OCI-LY3 (cell line): ENCODE measurements around the gene CHD8.

ENCODE experiments used
- H2AFZ ChIP-seq: fragments of 200-600, 300-600 bp; shearing (Covaris generic); 2 replicates; pipeline ENCODE4 v1.6.0; 2014; ENCODE audit warnings: antibody characterized with exemption, low read depth, low read length
- H3K27ac ChIP-seq: fragments of 200-600, 300-600 bp; sonication (generic); 2 replicates; pipeline ENCODE4 v1.5.1; 2014; ENCODE audit warnings: mild to moderate bottlenecking, low read length, moderate library complexity, mixed read lengths
- H3K27me3 ChIP-seq: fragments of 200-600, 300-600 bp; sonication (generic); 2 replicates; pipeline ENCODE4 v1.6.1; 2014; ENCODE audit warnings: low read depth, low read length, mixed read lengths
- H3K36me3 ChIP-seq: fragments of 200-600, 300-600 bp; sonication (generic); replicated peaks from 2 replicates; pipeline ENCODE3; 2014; ENCODE audit warnings: low read depth, low read length, mixed read lengths
- H3K4me1 ChIP-seq: fragments of 300-600, 200-600 bp; sonication (generic); 2 replicates; pipeline ENCODE4 v1.6.1; 2014; ENCODE audit warnings: low read length, mixed read lengths
- H3K4me2 ChIP-seq: fragments of 200-600, 300-600 bp; sonication (generic); 2 replicates; pipeline ENCODE4 v1.6.1; 2014; ENCODE audit warnings: low read length, mixed read lengths
- H3K4me3 ChIP-seq: fragments of 300-600, 200-600 bp; sonication (generic); 2 replicates; pipeline ENCODE4 v1.5.1; 2014; ENCODE audit warnings: antibody characterized with exemption, mild to moderate bottlenecking, low read length, moderate library complexity
- H3K79me2 ChIP-seq: fragments of 300-600, 200-600 bp; shearing (Covaris generic); 2 replicates; pipeline ENCODE4 v1.6.1; 2014; ENCODE audit warnings: mild to moderate bottlenecking, low read length, mixed read lengths
- H3K9ac ChIP-seq: fragments of 300-600, 200-600 bp; shearing (Covaris generic); 2 replicates; pipeline ENCODE4 v1.6.0; 2014; ENCODE audit warnings: mild to moderate bottlenecking, low read length, moderate library complexity
- H3K9me3 ChIP-seq: fragments of 200-600, 300-600 bp; shearing (Covaris generic); 2 replicates; pipeline ENCODE4 v1.6.1; 2014; ENCODE audit warnings: low read length, mixed read lengths; ENCODE audit not compliant: insufficient read depth
- H4K20me1 ChIP-seq: fragments of 200-600, 300-600 bp; sonication (generic); 2 replicates; pipeline ENCODE4 v1.6.1; 2016; ENCODE audit warnings: low read length, mixed read lengths; ENCODE audit not compliant: insufficient read depth
- CTCF ChIP-seq: fragments of 200-600, 300-600 bp; sonication (generic); IDR thresholded peaks from 2 replicates; pipeline ENCODE4 v1.5.1; 2014; ENCODE audit warnings: antibody characterized with exemption, low read length, low read depth
- EZH2phosphoT487 ChIP-seq: fragments of 200-600 bp; shearing (Covaris generic); IDR thresholded peaks from 2 replicates; pipeline ENCODE4 v1.6.1; 2018; ENCODE audit warnings: antibody characterized with exemption, mixed run types, low read depth

Gene CHD8

GRCh38 chr14:21384494-21384851 is 71.5 kb downstream of the CHD8 start:
- Histone ChIP-seq H4K20me1 (peaks cover 19% of the 10 kb centered on the region), H3K4me1 (peaks cover 32% of the 10 kb centered on the region), H3K4me3 (peak overlapping the region; percentile 84), H3K27me3 (no peaks in the 10 kb centered on the region), H2AFZ (peak overlapping the region; percentile 80), H3K4me2 (peak overlapping the region; percentile 80), H3K27ac (peak overlapping the region; percentile 78), H3K79me2 (peaks cover 44% of the 10 kb centered on the region), H3K9me3 (no peaks in the 10 kb centered on the region), H3K9ac (peak overlapping the region; percentile 91), H3K36me3 (peaks cover 21% of the 10 kb centered on the region)
- TF ChIP-seq CTCF (no peak), EZH2phosphoT487 (no peak)

- H3K4me1 ChIP-seq: peaks cover 32% of the 10 kb centered on the region
- no peaks in the 10 kb centered on the region for H3K27me3 ChIP-seq
- peaks cover 19% of the 10 kb centered on the region for H4K20me1 ChIP-seq
- H3K9me3 ChIP-seq: no peaks in the 10 kb centered on the region
- peak within 1 kb of the TSS; percentile 91 for H3K9ac ChIP-seq
- H3K36me3 ChIP-seq: peaks cover 21% of the 10 kb centered on the region
- peak within 1 kb of the TSS; percentile 84 for H3K4me3 ChIP-seq
- H3K4me2 ChIP-seq: peak within 1 kb of the TSS; percentile 80
- H3K27ac ChIP-seq: peak within 1 kb of the TSS; percentile 78
- TF ChIP-seq CTCF (no peak), EZH2phosphoT487 (no peak)
- peak within 1 kb of the TSS; percentile 80 for H2AFZ ChIP-seq
- peaks cover 49% of the 10 kb centered on the region for H3K79me2 ChIP-seq
Observed at GRCh38 chr14:21383848-21384493, 72.0 kb downstream of the CHD8 start, which contains the start of gene SUPT16H. TSS of gene SUPT16H (minus strand) at chr14:21384019. CDS start at chr14:21383927, 92 bp downstream.

GRCh38 chr14:21382886-21383847 is 72.8 kb downstream of the CHD8 start:
- H3K9ac ChIP-seq: peak overlapping the region; percentile 91
- H3K27me3 ChIP-seq: no peaks in the 10 kb centered on the region
- H3K9me3 ChIP-seq: no peaks in the 10 kb centered on the region
- H2AFZ ChIP-seq: peak overlapping the region; percentile 3; the same call in 1 of the 2 replicates
- peak overlapping the region; percentile 80 for H3K4me2 ChIP-seq
- peak overlapping the region; percentile 78 for H3K27ac ChIP-seq
- no peak for TF ChIP-seq EZH2phosphoT487
- TF ChIP-seq CTCF: no peak
- peaks cover 57% of the 10 kb centered on the region for H3K79me2 ChIP-seq
- peaks cover 19% of the 10 kb centered on the region for H4K20me1 ChIP-seq
- H3K36me3 ChIP-seq: peaks cover 17% of the 10 kb centered on the region
- peaks cover 32% of the 10 kb centered on the region for H3K4me1 ChIP-seq
- peak overlapping the region; percentile 84 for H3K4me3 ChIP-seq

GRCh38 chr14:21382095-21382494 is 73.8 kb downstream of the CHD8 start:
- Histone ChIP-seq H3K9me3 (no peaks in the 10 kb centered on the region), H3K4me3 (peak overlapping the region; percentile 84), H3K27me3 (no peaks in the 10 kb centered on the region), H3K79me2 (peaks cover 68% of the 10 kb centered on the region), H3K4me1 (peaks cover 26% of the 10 kb centered on the region), H3K4me2 (peak overlapping the region; percentile 80), H3K27ac (no peak overlapping the region), H3K36me3 (peaks cover 19% of the 10 kb centered on the region), H3K9ac (peak overlapping the region; percentile 91), H4K20me1 (peaks cover 27% of the 10 kb centered on the region), H2AFZ (no peak overlapping the region)
- TF ChIP-seq CTCF: no peak
- no peak for TF ChIP-seq EZH2phosphoT487
